Skeletal muscle satellite cell (primary cell): ENCODE measurements around the gene ZNF335.
"Not testable (repeated sequence)": the region's sequence is repeated elsewhere in the genome, so short reads cannot be mapped to it uniquely, and the experiment has no call there.

Source experiments
- H3K27me3 ChIP-seq: 2 replicates; pipeline ENCODE4 v1.7.0; 2013; ENCODE audit warnings: low read length; ENCODE audit not compliant: control insufficient read depth, insufficient read depth
- H3K36me3 ChIP-seq: 2 replicates; pipeline ENCODE4 v1.7.0; 2013; ENCODE audit warnings: mild to moderate bottlenecking, control low read depth, low read length; ENCODE audit not compliant: insufficient read depth
- H3K4me1 ChIP-seq: 2 replicates; pipeline ENCODE4 v1.7.0; 2013; ENCODE audit warnings: low read length; ENCODE audit not compliant: control insufficient read depth, insufficient read depth
- H3K4me2 ChIP-seq: 2 replicates; pipeline ENCODE4 v1.7.0; 2013; ENCODE audit warnings: mild to moderate bottlenecking, low read length
- H3K4me3 ChIP-seq: 2 replicates; pipeline ENCODE4 v1.7.0; 2013; ENCODE audit warnings: low read length
- H3K9ac ChIP-seq: 2 replicates; pipeline ENCODE4 v1.7.0; 2013; ENCODE audit warnings: mild to moderate bottlenecking, low read depth, low read length, moderate library complexity
- H3K9me3 ChIP-seq: replicated peaks from 2 replicates; pipeline ENCODE4 v1.7.0; 2013; ENCODE audit warnings: mild to moderate bottlenecking, control low read depth, low read length

Gene ZNF335

GRCh38 chr20:45933266-45934045, 38.5 kb downstream of the ZNF335 start:
- Histone ChIP-seq H3K27me3 (no peaks in the 10 kb centered on the region), H3K4me2 (peak overlapping the region; percentile 93), H3K36me3 (peaks cover 7% of the 10 kb centered on the region), H3K4me1 (peaks cover 17% of the 10 kb centered on the region), H3K4me3 (peak overlapping the region; percentile 100), H3K9me3 (no peaks in the 10 kb centered on the region), H3K9ac (peak overlapping the region; percentile 100)

DNA sequence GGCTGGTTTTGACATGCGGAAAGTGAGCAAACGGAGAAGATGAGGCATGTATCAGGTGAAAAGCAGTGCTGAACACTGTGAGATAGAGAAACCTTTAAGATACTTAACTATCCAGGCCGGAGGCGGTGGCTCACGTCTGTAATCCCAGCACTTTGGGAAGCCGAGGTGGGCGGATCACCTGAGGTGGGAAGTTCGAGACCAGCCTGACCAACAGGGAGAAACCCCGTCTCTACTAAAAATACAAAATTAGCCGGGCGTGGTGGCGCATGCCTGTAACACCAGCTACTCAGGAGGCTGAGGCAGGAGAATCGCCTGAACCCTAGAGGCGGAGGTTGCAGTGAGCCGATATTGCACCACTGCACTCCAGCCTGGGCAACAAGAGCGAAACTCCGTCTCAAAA, 40.3 kb downstream of the ZNF335 start:
- H3K4me2 ChIP-seq, H3K9me3 ChIP-seq, H3K36me3 ChIP-seq, H3K27me3 ChIP-seq, H3K9ac ChIP-seq, H3K4me3 ChIP-seq, H3K4me1 ChIP-seq: not testable (repeated sequence)

DNA sequence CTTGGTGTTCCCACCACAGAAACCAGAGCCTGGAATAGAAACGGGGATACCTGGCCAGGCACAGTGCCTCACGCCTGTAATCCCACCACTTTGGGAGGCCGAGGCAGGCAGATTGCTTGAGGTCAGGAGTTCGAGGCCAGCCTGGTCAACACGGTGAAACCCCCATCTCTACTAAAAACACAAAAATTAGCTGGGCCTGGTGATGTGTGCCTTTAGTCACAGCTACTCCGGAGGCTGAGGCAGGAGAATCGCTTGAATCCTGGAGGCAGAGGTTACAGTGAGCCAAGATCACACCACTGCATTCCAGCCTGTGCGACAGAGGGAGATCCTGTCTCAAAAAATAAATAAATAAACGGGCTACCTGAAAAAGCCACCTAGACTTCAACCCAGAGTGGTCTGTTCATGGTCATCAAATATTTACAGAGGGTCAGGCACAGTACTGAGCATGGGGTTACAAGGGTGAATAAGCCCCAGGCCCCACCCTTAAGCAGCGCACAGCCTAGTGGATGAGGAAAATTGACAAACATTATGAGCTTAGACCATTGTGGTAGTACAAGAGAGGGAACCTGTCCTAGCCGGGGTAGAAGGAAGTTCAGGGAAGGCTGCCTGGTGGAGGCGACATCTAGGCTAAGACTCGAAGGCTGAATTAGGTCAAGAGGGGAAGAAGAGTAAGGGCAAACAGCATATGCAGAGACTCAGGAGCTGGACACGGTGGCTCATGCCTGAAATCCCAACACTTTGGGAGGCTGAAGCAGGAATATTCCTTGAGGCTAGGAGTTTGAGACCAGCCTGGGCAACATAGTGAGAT, 44.7 kb downstream of the ZNF335 start:
- Histone ChIP-seq H3K9me3 (no peaks in the 10 kb centered on the region), H3K36me3 (no peaks in the 10 kb centered on the region), H3K9ac (no peak overlapping the region), H3K4me1 (peaks cover 8% of the 10 kb centered on the region), H3K4me3 (no peak overlapping the region), H3K4me2 (no peak overlapping the region), H3K27me3 (no peaks in the 10 kb centered on the region)

DNA sequence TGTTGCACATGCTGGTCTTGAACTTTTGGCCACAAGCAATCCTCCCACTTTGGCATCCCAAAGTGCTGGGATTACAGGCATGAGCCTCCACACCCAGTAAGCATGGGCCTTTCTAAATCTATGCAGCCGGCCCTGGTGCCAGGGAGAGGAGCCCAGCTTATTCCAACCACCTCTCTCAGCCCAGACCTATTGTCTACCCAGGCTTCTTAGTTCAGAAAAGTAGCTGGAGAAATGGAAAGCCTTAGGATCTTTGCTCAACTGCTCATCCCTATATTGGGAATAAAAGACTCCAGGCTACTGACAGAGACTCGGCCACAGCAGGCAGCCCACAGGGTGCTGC, 45.3 kb downstream of the ZNF335 start:
- H3K4me3 ChIP-seq = no peak overlapping the region
- H3K27me3 ChIP-seq = no peaks in the 10 kb centered on the region
- H3K9me3 ChIP-seq = no peaks in the 10 kb centered on the region
- H3K9ac ChIP-seq = no peak overlapping the region
- H3K4me2 ChIP-seq = no peak overlapping the region
- H3K4me1 ChIP-seq = peaks cover 8% of the 10 kb centered on the region
- H3K36me3 ChIP-seq = no peaks in the 10 kb centered on the region

- H3K4me1 ChIP-seq = peaks cover 8% of the 10 kb centered on the region
Measured at GRCh38 chr20:45925821-45926506, 46.0 kb downstream of the ZNF335 start.

DNA sequence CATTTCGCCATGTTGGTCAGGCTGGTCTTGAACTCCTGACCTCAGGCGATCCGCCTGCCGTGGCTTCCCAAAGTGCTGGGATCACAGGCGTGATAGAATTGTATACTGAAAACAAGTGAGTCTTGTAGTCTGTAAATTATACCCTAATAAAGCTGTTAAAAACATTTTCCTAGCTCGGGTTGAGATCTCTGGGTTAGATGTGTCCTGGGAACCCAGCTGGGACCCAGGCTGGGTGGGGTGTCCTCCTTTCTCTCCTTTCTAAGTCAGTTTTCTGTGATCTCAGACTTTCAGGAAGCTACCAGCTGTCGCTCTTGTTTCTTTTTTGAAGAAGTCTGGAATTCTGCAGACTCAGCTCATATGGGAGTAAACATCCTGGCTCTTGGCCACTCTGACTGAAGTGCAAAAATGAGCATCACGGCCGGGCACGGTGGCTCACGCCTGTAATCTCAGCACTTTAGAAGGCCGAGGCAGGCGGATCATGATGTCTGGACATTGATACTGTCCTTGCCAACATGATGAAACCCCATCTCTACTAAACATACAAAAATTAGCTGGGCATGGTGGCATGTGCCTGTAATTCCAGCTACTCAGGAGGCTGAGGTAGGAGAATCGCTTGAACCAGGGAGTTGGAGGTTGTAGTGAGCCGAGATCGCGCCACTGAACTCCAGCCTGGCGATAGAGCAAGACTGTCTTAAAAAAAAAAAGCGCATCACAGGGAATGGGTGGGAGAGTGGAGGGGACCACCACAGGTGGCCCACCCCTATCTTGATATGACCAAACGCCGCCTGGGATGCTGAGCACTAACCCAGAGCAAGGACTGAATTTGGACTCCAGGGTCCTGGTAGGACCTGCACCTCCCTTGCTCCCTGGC, 47.4 kb downstream of the ZNF335 start:
- Histone ChIP-seq H3K4me2 (peak overlapping the region; percentile 32), H3K4me1 (peaks cover 19% of the 10 kb centered on the region), H3K9ac (peak overlapping the region; percentile 10), H3K36me3 (no peaks in the 10 kb centered on the region), H3K4me3 (no peak overlapping the region), H3K27me3 (no peaks in the 10 kb centered on the region), H3K9me3 (no peaks in the 10 kb centered on the region)

More at GRCh38 chr20:45925821-45926506, 46.0 kb downstream of the ZNF335 start:
- Histone ChIP-seq H3K27me3 (no peaks in the 10 kb centered on the region), H3K9ac (no peak overlapping the region), H3K9me3 (no peaks in the 10 kb centered on the region), H3K4me2 (no peak overlapping the region), H3K36me3 (no peaks in the 10 kb centered on the region), H3K4me3 (no peak overlapping the region)

DNA sequence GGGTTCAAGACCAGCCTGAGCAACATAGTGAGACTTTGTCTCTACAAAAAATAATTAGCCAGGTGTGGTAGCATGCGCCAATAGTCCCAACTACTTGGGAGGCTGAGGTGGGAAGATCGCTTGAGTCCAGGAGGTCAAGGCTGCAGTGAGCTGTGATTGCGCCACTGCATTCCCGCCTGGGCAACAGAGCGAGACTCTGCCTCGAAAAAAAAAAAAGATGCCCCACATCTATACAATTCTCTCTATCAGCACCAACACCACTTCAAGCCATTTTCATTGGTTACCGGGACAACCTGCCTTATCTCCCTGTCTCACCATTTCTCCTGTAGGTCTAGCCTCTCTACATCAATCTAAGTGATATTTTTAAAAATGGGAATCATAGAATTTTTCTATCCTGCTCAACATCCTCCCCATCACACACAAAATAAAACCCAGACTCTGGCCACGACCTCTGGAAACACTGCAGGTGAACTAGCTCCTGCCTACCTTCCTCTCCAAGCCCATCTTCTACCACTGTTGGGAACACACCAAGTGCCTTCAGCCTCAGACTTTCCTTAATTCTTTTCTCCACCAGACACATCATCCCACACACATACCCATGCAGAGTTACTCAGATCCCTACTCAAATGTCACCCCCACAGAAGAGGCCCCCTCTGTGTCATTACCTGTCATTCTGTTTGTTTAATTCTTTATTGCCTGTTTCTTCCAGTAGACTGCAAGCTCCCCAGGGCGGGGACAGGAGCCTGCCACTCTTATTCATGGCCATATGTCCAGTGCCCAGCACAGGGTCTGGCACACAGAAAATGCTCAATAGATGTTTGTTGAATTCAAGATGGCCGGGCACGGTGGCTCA, 50.4 kb downstream of the ZNF335 start:
- no peaks in the 10 kb centered on the region for H3K27me3 ChIP-seq
- H3K4me1 ChIP-seq = peaks cover 33% of the 10 kb centered on the region
- no peak overlapping the region for H3K9ac ChIP-seq
- H3K4me2 ChIP-seq = no peak overlapping the region
- no peak overlapping the region for H3K4me3 ChIP-seq
- no peaks in the 10 kb centered on the region for H3K36me3 ChIP-seq
- H3K9me3 ChIP-seq = no peaks in the 10 kb centered on the region

DNA sequence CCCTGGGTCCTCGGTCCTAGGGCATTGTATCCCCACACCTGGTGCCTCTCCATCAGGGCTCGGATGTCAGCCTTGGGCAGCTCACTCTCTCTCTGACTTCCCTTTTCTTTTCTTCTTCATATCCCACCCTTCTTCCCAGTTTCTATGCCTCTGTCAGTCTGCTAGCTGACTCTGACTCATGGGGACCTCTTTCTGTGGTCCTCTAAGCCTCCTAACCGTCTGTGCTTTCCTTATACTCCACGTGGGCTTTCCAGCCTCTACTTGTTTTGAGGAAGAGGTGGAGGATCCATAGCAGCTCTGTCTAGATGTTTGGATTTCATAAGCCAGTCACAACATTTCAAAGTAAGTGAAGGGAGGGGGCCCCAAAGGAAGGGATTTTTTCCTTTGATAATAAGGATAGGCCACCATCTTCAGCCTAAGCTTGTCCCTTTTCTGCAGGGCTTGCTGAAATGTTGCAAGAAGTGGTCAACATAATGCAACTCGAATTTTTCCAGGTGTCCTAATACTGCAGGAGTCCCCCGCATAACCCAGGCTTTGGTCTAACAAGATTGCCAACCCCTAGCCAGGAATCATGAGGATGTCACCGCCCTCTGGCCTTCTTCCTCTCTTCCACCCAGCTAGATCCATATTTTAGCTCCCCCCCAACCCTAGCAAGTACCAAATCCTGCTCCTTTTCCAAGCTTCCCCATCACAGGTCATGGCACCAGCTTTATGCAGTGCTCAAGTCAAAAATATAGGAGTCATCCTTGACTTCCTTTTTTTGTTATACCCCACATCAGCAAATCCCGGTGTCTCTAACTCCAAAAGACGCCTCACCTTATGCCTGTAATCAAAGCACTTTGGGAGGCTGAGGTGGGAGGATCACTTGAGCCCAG, 51.3 kb downstream of the ZNF335 start:
- peak overlapping the region; percentile 25 for H3K4me2 ChIP-seq
- H3K4me1 ChIP-seq = peaks cover 33% of the 10 kb centered on the region
- no peaks in the 10 kb centered on the region for H3K9me3 ChIP-seq
- H3K9ac ChIP-seq = no peak overlapping the region
- H3K36me3 ChIP-seq = no peaks in the 10 kb centered on the region
- H3K4me3 ChIP-seq = no peak overlapping the region
- H3K27me3 ChIP-seq = no peaks in the 10 kb centered on the region

- Histone ChIP-seq H3K9me3 (no peaks in the 10 kb centered on the region), H3K9ac (no peak overlapping the region), H3K4me3 (no peak overlapping the region), H3K4me2 (peak overlapping the region; percentile 25), H3K36me3 (no peaks in the 10 kb centered on the region), H3K4me1 (peaks cover 33% of the 10 kb centered on the region), H3K27me3 (no peaks in the 10 kb centered on the region)
Measured at GRCh38 chr20:45919542-45920399, 52.2 kb downstream of the ZNF335 start.
